Medulla oblongata (tissue), 1 donor: ENCODE results near the gene IER3.
A peak's percentile ranks its signal among the peaks of the same experiment; 100 is the strongest.
"Not testable (repeated sequence)": the region's sequence is repeated elsewhere in the genome, so short reads cannot be mapped to it uniquely, and the experiment has no call there.

Source experiments
- DNase-seq: peaks from one replicate; pipeline ENCODE4 v3.0.0-alpha.2; 2015; ENCODE audit errors: extremely low spot score

IER3 gene

DNA sequence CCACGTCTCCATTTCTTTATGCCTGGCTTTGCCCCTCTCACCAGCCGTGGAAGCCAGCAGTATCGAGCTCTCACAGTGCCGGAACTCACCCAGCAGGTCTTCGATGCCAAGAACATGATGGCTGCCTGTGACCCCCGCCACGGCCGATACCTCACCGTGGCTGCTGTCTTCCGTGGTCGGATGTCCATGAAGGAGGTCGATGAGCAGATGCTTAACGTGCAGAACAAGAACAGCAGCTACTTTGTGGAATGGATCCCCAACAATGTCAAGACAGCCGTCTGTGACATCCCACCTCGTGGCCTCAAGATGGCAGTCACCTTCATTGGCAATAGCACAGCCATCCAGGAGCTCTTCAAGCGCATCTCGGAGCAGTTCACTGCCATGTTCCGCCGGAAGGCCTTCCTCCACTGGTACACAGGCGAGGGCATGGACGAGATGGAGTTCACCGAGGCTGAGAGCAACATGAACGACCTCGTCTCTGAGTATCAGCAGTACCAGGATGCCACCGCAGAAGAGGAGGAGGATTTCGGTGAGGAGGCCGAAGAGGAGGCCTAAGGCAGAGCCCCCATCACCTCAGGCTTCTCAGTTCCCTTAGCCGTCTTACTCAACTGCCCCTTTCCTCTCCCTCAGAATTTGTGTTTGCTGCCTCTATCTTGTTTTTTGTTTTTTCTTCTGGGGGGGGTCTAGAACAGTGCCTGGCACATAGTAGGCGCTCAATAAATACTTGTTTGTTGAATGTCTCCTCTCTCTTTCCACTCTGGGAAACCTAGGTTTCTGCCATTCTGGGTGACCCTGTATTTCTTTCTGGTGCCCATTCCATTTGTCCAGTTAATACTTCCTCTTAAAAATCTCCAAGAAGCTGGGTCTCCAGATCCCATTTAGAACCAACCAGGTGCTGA lies 20.3 kb downstream of the IER3 start:
- not testable (repeated sequence) for DNase-seq

DNA sequence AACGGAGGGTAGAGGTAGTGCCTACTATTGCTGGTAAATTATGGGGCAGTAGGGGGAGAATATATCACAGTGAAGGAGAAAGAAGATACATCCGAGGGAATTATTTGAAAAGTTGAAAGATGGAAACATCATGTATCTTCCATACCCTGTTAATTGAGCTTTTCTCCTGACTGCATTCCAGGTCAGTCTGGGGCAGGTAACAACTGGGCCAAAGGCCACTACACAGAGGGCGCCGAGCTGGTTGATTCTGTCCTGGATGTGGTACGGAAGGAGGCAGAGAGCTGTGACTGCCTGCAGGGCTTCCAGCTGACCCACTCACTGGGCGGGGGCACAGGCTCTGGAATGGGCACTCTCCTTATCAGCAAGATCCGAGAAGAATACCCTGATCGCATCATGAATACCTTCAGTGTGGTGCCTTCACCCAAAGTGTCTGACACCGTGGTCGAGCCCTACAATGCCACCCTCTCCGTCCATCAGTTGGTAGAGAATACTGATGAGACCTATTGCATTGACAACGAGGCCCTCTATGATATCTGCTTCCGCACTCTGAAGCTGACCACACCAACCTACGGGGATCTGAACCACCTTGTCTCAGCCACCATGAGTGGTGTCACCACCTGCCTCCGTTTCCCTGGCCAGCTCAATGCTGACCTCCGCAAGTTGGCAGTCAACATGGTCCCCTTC lies 21.0 kb downstream of the IER3 start:
- DNase-seq, result not testable (repeated sequence)

DNA sequence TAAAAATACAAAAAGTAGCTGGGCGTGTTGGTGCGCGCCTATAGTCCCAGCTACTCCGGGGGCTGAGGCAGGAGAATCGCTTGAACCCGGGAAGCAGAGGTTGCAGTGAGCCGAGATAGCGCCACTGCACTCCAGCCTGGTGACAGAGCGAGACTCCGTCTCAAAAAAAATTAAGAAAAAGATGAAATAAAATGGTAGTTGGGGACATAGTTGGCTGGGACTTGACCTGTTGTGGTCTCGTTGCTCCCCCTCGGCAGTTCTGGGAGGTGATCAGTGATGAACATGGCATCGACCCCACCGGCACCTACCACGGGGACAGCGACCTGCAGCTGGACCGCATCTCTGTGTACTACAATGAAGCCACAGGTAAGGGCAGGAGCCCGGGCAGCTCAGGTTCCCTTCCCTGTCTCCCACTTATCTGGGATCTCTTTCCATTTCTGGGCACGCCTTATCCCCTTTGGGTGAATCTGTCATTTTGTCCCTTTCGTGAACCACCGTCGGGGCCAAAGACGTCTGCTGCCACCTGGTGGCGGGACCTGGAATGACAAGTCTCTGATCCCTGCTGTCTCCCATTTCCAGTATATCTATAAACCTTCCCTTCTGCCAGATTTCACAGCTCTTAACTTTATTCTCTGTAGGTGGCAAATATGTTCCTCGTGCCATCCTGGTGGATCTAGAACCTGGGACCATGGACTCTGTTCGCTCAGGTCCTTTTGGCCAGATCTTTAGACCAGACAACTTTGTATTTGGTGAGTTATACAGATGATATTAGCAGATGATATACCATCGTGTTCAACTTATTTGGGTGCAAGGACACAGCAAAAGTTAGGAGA lies 21.9 kb downstream of the IER3 start:
- DNase-seq, result peak; percentile 89

DNA sequence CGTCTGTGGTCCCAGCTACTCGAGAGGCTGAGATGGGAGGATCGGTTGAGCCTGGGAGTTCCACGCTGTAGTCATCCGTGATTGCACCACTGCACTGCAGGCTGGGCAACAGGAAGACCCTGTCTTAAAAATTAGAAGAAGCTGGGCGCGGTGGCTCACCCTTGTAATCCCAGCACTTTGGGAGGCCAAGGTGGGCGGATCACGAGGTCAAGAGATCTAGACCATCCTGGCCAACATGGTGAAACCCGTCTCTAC lies 22.4 kb downstream of the IER3 start:
- not testable (repeated sequence) for DNase-seq

- DNase-seq, result peak; percentile 88
Observed at GRCh38 chr6:30721198-30722024, 22.9 kb downstream of the IER3 start.

DNA sequence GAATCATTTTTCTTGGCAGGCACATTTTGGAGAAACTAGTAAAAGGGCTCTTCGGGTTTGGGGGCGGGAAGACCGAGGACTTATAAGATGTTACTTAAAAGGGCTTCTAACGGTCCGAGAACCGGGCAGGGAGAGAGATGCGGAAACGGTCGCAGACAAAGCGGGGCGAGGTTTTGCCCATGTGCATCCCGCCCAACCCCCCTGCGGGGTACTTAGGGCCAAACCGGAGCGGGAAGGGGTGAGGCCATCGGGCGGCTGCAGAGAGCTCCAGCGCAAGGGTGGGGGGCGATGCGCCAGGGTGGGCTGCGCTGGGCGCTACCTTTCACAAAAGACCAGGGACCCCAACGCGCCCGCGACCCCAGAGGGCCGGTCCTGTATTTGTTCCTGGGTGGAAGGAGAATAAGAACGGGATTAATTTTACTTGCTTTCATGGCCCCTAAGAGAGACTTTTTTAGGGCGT lies 23.6 kb downstream of the IER3 start:
- DNase-seq, result peak; percentile 66

GRCh38 chr6:30719791-30720737 lies 24.3 kb downstream of the IER3 start, which contains the start of gene TUBB:
TSS of gene TUBB (plus strand) at chr6:30720352. CDS start at chr6:30720507, 155 bp downstream.
- DNase-seq, result peak; percentile 99

DNA sequence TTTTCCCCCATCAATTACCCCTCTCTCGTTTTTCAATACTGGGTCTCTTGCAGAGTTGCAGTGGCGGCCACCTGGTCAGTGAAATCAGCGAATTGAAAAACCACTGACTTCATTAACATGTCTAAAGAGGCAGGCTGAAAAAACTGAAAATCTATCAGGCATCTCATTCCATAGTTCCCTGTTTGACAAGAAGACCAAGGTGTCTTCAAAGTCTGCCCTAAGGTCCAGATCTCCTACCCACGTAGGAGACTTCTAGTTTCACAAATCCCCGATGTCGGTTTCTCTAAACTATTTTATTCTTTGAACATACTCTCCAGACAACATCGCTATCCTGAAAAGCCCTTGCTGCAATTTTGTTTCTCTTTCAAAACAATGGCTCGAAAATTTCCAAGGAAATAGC lies 25.0 kb downstream of the IER3 start:
- DNase-seq, result no peak

DNA sequence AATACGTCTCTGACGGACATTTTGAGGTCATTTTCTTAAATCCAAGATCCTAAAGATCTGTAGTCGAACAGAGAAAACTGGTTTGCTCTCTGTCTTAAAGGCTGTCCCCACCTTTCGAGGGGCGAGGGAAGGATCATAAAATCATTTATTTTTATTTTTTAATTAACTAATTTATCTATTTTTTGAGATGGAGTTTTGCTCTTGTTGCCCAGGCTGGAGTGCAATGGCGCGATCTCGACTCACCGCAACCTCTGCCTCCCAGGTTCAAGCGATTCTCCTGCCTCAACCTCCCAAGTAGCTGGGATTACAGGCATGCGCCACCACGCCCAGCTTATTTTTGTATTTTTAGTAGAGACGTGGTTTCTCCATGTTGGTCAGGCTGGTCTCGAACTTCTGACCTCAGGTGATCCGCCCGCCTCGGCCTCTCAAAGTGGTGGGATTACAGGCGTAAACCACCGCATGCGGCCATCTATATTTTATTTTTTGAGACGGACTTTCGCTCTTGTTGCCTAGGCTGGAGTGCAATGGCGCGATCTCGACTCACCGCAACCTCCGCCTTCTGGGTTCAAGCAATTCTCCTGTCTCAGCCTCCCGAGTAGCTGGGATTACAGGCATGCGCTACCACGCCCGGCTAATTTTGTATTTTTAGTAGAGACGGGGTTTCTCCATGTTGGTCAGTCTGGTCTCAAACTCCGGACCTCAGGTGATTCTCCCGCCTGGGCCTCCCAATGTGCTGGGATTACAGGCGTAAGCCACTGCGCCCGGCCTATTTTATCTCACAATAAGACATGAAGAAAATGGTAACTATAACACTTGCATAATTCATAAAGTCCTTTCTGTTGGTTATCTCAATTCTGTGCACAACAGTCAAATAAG lies 26.3 kb downstream of the IER3 start:
- not testable (repeated sequence) for DNase-seq

GRCh38 chr6:30717129-30717844 lies 27.1 kb downstream of the IER3 start, which contains the start of gene MDC1:
TSS of gene MDC1 (minus strand) at chr6:30717281. CDS start at chr6:30715175, 2,106 bp downstream.
- DNase-seq, result peak; percentile 100

DNA sequence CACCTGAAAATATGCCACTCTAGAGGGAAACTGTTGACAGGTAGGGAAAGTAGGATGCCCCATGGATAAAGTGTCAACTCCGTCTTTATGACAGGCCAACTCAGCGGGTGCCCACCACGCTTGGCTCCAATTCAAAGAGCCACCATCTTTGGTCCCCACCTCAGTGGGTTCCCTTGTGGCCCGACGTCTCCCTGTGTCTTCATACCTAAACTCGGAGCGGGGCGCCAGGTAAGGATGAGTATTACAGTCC lies 27.5 kb downstream of the IER3 start:
- no peak for DNase-seq

DNA sequence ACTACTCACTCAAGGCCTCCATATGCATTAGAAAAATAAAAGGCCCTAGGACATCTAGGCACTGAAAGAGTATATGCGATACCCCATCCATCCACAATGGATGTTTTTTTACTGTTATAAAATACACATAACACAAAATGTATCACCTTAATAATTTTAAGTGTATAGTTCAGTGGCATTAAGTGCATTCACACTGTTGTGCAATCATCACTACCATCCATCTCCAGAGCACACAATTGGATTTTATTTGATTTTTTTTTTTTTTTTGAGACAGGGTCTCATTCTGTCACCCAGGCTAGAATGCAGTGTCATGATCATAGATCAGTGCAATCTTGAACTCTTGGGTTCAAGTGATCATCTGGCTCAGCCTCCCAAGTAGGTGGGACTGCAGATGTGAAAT lies 30.1 kb downstream of the IER3 start:
- DNase-seq, result no peak

- no peak for DNase-seq
Observed at GRCh38 chr6:30712441-30712945, 31.9 kb downstream of the IER3 start.

GRCh38 chr6:30711758-30712380 lies 32.5 kb downstream of the IER3 start:
- DNase-seq, result no peak

DNA sequence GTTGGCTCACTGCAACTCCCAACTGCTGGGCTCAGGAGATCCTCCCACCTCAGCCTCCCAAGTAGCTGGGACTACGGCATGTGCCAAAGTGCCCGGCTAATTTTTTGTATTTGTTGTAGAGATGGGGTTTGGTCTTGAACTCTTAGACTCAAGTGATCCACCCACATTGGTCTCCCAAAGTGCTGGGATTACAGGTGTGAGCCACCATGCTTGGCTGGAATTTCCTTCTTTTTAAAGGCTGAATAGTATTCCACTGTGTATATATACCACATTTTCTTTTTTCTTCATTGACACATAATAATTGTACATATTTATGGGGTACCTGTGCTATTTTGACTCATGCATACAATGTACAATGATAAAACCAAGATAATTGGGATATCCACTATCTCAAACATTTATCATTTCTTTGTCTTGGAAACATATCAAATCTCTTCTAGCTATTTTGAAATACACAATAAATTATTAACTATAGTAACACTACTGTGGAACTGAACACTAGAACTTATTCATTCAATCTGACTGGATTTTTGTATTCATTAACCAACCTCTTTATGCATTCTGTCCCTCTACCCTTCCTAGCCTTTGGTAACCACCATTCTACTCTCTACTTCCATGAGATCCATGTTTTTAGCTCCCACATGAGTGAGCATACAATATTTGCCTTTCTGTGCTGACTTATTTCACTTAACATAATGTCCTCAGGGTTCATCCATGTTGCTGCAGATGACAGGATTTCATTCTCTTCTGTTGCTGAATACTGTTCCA lies 35.1 kb downstream of the IER3 start:
- no peak for DNase-seq

- no peak for DNase-seq
Observed at GRCh38 chr6:30707281-30707850, 37.0 kb downstream of the IER3 start.

DNA sequence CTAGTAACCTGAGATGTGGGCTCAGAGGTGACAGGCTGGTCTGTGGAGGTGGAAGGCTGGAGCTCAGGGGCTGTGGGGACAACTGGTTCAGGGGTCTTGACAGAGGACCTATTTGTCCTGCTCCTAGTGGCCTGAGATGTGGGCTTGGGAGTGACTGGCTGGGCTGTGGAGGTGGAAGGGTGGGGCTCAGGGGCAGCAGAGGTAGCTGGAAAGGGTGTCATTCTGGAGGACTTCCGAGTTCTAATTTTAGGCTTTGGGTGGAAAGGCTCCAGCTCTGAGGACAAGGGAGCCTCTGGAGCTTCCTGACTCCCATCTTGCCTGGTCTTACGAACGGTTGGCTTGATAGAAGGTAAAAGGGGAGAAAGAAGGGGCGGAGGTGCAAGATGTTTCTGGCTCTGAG lies 38.7 kb downstream of the IER3 start:
- DNase-seq, result no peak
